HG02623 (cell line): Measurements from ENCODE around the gene PTPRD.

Experiments used
- ATAC-seq: cut with Tn5 transposase; IDR thresholded peaks from one replicate; pipeline ENCODE4 v1.9.1; 2021; ENCODE audit warnings: moderate library complexity; ENCODE audit not compliant: unreplicated experiment

PTPRD gene

DNA sequence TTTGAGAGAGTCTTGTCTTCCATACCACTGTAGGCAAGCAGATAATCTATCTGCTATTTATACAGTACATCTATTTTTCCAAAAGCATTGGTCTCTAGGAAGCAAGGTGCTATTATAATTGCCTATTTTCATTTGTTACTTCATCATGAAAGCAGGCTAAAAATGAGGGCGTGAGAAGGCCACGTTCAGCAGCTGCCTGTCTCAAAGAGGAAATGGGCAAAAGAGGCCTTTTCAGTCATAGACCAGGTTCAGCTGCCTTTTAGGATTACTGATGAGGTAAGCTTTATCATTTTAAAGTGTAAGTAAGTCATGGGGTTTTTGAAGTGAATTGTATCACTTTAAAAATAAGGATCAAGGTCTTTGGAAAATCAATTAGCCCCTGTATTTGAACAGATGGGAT lies 1722.1 kb downstream of the PTPRD start:
- ATAC-seq = no peak

- ATAC-seq = no peak
These were observed 1723.7 kb downstream of the PTPRD start for GRCh38 chr9:8889100-8889499.

DNA sequence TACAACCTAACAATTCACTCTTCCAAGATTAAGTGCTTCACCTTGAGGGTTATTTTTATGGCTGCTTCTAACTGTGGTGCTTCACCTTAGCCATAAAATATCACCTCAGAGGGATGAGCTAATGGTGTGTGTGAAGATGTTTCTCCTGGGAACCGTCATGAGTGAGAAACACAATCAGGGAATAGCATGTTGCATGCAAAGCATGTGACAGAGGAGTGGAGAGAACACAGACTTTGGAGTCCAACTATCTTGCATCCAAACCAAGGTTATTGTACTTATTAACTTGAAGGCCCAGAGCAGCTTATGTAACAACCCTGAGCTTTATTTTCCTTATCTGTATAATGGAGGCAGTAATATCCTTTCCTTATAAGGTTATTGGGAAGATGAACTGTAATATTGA lies 1724.2 kb downstream of the PTPRD start:
- no peak for ATAC-seq

- ATAC-seq = no peak
These were observed 1725.4 kb downstream of the PTPRD start for GRCh38 chr9:8887369-8887768.

DNA sequence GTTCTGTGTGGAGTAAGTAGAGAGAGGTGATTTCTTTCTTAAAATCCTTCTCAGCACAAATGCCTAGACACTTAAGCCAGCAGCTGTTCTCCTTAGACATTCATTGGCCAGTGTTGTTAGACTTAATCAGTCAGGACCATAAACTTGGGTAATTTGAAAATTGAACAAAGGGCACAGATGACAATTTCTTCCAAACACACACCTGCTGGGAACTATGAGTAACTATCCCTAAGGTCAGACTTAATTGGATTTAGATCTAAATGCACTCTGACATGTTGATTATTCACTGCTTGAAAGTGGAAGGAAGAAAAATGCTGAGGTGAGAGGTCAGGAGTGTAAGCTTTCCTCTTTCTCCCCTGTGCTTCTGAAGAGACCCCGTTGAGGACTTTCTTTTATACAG lies 1729.5 kb downstream of the PTPRD start:
- ATAC-seq = no peak

DNA sequence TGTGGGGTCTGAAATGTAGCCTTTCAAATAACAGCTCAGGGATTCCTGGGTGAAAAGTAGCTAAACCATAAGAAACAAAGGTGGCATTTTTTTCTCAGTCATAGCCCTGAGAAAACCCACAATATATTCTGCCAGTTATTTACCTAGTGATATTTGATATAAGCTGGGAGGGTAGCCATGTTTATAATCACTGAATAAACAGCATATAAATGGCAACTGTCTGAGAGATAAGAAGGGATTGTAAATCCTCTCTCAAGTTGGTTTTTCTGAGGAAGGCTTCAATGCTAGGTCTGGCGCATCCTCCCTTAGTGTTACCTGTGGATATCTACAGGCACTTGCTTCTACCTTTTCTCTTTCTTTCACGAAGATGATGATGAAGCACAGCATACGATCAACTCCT lies 1732.7 kb downstream of the PTPRD start:
- ATAC-seq = no peak

- no peak for ATAC-seq
These were observed 1733.5 kb downstream of the PTPRD start for GRCh38 chr9:8879284-8879683.

DNA sequence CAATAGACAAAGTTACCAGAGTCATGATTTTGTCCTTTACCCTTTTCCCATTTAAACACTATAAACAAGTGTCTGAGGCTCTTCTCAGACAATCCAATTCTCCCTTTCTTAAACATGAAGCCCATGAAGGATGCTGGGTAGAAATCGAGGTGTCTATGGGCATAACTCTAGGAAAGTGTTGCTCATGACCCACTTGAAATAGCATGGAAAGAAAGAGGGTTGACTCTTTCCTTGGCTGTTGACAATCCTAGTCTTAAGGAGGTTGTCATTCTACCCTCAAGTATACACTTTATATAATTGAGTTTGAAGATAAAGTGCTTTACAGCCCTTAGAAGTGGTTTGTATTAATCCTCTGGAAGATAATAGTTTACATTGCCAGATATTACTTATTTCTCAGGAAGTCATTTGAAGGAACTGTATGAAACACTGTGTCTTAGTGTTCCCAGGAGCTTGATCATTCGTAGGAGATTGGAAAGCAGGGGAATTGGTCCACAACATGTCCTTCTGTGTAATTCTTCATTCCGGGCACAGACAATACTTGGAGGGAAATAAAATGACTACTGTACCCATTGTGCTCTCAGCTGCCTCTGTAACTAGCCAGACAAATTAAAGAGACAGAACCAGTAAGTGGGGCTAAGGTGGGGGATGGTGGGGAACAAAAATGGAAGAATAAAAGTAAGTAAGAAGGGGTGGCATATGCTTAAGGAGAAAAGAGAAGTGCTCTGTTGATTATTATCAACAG lies 1734.9 kb downstream of the PTPRD start:
- no peak for ATAC-seq

DNA sequence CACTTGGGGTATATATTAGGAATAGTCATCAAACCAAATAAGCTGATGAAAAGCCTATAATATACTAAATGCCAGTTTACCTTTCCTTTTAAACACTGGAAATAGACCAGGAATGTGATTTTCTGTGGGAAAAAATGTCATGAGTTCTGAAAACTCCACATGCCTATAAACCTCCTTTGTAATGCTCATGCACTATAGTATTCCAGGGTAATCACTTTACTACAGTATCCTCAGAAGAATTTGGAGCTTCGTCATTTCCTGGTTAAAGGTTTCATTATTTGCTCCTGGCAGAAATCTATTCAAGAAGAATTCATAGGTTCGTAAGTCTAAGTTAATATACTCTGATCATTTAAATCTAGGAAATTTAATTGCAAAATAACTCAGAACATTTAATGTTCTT lies 1736.5 kb downstream of the PTPRD start:
- no peak for ATAC-seq

- ATAC-seq = no peak
These were observed 1738.3 kb downstream of the PTPRD start for GRCh38 chr9:8874482-8874881.

GRCh38 chr9:8872802-8873201 lies 1740.0 kb downstream of the PTPRD start:
- no peak for ATAC-seq

DNA sequence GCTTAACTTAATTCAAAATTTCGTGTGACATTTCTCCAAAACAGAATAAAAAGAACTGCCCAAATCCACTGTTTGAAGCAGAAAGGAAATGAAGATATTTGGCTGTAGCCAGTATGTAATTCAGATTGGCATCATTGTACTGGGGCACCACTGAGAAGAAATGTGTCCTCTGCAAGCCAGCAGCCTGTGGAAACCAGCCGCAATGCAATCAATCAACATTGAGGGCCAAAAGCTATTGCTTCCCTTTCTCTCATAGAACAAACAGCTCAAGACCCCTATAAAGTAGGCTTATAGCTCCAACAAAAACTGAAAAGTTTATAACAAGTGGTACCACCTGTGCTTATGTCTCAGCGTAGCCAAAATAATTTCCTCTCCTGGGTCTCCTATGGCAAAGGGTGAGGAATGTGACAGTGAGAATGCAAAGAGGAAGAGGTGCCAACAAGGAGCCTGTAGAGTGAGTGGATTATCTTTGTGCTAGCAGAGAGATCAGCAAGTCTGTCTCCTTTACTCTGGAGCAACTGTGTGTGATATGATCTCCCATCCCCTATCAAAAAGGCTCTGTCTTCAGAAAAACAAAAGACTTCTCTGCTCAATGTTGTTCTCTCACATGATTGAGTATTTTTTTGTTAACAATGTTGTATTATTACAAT lies 1740.9 kb downstream of the PTPRD start:
- ATAC-seq = no peak

GRCh38 chr9:8871396-8871795 lies 1741.4 kb downstream of the PTPRD start:
- no peak for ATAC-seq

DNA sequence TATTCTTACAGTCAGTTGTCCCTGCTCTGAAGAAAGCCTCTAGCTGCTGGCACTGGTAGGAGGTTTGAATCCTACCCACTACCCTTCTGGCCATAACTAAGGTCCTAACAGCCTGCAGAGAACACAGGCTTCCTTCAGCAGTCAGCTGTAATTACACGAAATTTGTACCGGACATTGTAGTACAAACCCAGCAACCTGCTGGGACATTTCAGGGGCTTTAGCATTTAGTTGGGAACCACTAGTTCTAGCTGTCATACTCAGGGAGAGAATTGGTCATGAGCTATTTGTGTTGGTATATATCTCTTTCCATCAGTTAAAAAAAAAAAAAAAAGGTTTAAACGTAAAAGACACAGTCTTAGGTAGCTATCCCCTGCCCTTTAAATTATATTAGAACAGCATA lies 1743.0 kb downstream of the PTPRD start:
- no peak for ATAC-seq

DNA sequence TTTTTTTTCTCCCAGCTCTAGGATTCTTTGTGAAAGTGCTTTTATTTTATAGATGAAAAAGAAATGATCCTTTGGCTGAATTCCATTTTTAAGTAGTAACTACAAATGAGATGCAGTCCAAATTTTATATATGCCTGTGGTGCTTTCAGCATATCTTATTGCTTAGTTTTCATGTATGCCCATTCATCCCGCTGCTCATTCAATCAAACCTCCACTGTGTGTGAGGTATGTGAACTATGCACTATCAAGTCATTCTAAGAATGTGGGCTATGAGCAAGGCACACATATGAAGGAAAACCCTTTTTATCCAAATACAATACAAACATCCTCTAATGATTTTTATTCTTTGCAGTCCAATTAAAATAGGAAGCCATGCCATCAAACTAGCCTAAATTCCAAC lies 1744.2 kb downstream of the PTPRD start:
- no peak for ATAC-seq

DNA sequence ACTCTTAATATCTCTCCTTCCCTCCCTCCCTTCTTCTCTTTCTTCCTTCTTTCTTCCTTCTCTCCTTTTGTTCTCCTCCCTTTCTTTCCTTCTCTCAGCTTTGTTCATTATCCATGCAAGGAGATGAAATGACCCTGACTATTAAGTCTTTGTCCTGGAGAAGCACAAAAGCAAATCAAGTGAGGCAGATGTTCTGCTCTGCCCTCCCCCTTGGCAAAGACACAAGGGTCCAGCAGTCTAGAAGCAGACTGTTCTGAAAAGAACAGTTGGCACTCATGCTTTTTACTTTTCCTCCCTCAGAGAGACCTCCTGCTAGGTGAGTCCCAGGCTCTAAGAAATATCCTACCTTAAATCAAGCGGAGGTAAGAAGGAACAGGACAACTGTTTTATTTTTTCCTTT lies 1745.7 kb downstream of the PTPRD start:
- no peak for ATAC-seq

GRCh38 chr9:8864545-8864896 lies 1748.3 kb downstream of the PTPRD start:
- no peak for ATAC-seq

DNA sequence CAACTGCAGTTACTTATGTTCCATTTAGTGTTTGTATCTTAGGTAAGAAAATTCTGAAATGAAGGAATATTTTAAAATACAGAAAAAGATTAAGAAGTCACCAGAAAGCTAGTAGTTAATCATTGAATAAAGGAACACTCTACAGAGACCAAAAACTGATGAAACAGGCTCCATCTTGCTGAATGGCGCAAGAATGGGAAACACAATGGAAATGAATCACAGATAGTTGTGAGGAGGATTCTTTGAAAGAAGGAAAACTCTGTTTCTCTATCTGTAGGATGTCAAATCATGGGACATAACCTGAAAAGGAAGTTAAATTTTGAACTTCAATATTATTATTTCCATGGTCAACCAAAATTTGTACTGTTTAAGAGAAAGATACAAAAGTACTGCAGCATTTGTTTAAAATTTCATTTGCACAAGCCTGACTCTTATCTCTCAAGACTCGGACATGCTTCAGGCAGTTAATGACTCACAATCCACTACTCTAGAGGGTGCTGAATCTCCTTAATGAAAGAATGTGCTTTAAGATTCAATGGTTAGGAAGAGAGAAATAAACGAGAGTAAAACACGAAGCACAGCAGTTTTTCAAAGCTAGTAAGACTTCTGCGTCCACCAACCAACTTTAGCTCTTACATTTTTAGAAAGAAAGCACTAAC lies 1748.8 kb downstream of the PTPRD start:
- ATAC-seq = no peak

DNA sequence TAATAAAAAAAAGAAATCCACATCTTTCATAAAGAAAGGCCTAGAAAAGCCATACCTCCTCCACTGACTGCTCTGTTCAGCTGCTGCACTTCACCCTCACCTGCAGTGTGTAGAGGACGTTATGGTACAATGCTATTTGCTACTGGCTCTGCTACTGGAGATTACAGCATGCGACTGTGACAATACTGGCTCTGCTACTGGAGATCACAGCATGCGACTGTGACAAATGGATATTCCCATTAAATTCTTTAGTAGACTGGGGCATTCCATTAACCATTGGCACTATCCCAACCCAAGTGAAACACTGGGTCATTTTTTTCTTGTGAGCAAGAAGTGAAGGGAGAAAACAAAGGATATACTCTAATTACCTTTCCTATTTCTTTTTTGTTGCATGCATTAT lies 1749.7 kb downstream of the PTPRD start:
- no peak for ATAC-seq

DNA sequence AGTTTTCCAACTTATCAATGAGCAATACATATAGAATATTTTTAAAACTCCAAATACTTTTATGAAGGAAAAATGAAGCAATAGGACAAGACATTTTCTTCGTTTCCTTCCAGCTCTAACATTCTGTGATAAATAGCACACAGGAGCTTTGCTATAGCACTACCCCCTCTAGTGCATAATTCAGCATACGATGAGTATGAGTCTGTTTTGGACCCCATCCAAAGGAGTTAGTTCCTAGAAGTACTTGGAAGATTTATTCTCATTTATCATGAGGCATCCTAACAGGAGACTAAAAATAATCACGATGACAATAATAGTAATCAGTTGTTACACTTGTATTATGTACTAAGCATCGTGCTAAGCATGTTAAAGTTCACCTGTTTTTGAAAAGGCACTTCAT lies 1751.9 kb downstream of the PTPRD start:
- ATAC-seq = no peak

DNA sequence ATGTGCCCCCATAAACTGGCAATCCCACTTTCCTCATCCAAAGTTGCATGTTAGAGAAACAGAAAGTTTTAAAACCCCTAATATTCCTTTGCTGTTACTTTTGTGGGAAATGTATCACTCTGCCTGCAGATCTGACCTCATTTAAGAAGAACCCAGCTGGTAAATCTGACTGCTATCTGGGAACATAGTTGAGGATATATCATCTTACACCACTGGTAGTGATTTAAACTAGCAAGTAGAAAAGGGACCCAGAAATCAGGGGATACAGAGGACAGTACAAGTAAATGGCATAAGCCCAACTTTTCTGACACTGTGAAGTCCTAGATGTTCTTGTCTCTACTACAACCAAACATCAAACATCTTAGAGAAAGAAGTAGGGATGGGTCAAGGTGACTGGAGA lies 1752.7 kb downstream of the PTPRD start:
- no peak for ATAC-seq

DNA sequence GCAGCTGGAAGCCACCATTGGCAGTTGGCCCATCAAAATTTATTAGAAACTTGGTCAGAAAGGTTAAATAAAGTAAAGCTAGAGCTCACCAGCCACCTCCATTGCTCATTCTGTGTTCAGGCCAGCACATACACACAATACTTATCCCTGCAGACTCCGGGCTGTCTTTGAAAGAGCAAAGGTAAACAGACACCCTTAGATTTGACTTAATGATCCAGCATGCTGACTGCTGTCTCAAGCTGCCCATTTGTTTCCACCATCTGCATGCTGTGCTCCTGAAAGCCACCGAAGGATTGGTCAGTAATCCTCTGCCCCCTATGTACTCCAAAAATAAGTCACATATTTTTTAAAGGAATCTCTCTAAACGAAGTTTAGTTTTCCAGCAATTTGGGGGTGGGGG lies 1753.4 kb downstream of the PTPRD start:
- ATAC-seq = no peak
